Cardiac septum (tissue), 1 donor: Measurements from ENCODE around the gene TSR3. TPM values are rescaled to one million over a fixed set of nuclear protein-coding genes. Genes with fewer than 3 reads are reported as not detected.

Source experiments
- DNase-seq: peaks from one replicate; pipeline ENCODE4 v3.0.0-alpha.2; 2020; ENCODE audit warnings: low spot score
- intact Hi-C: fragments of 100-400 bp; cut with DNase I; formaldehyde crosslinking; loops from one replicate; pipeline ENCODE4 v1.14.0; 2022
- total RNA-seq: library from RNA; stranded (reverse); fragmentation: NEBNext Ultra II Directional; extraction: Animal tissue kit (Norgen Biotek cat#: 25700); gene quantifications from one replicate; pipeline ENCODE4 v1.2.1, GENCODE V29; 2021
- donor health status: DM: no; HTN: no; CAD: no.

The TSR3 gene
- total RNA-seq, 1 donor from 2014 or later, result 55.0 TPM

DNA sequence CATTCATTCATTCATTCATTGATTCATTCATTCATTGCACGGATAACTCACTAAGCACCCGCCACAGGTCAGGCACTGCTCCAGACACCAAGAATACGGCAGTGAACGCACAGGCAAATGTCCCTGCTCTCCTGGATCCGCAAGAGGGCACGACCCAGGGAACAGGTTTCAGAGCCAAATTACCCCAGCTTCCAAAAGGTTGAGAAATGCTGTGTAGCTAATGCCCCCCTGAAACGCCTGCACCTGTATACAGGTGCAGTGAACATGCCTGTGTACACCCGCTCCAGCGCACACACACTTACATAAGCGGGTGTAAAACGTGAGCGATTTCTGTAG, 51.8 kb downstream of the TSR3 start:
- no peak for DNase-seq
- intact Hi-C loops, result no loop called here

Other genes with a start within 250 kb of the TSR3 start
- gene CACNA1H, start 198.8 kb downstream of the TSR3 start, total RNA-seq, result 4.7 TPM
- gene TPSG1, start 126.6 kb downstream of the TSR3 start, total RNA-seq, result not detected
- 5.5 TPM for gene TPSB2, start 121.7 kb downstream of the TSR3 start, total RNA-seq
- gene TPSAB1, start 111.2 kb downstream of the TSR3 start, total RNA-seq, result 4.1 TPM
- gene TPSD1, start 95.8 kb downstream of the TSR3 start, total RNA-seq, result not detected
- 86.6 TPM for gene UBE2I, start 42.2 kb downstream of the TSR3 start, total RNA-seq
- 3.8 TPM for gene BAIAP3, start 18.2 kb downstream of the TSR3 start, total RNA-seq
- gene GNPTG, start 53 bp upstream of the TSR3 start, total RNA-seq, result 32.3 TPM
- gene UNKL, start 62.8 kb upstream of the TSR3 start, total RNA-seq, result 7.4 TPM
- gene UQCC4, start 68.9 kb upstream of the TSR3 start, total RNA-seq, result 11.6 TPM
- not detected for gene PERCC1, start 79.2 kb upstream of the TSR3 start, total RNA-seq
- gene CCDC154, start 92.7 kb upstream of the TSR3 start, total RNA-seq, result 0.94 TPM
- 39.8 TPM for gene CLCN7, start 123.2 kb upstream of the TSR3 start, total RNA-seq
- not detected for gene PTX4, start 137.1 kb upstream of the TSR3 start, total RNA-seq
- gene TELO2, start 141.5 kb upstream of the TSR3 start, total RNA-seq, result 17.7 TPM
- gene TMEM204, start 181.8 kb upstream of the TSR3 start, total RNA-seq, result 19.8 TPM